OCI-LY3 (cell line): Measurements from ENCODE around the gene FAM8A1.

Experiments
- H2AFZ ChIP-seq: fragments of 200-600, 300-600 bp; shearing (Covaris generic); 2 replicates; pipeline ENCODE4 v1.6.0; 2014; ENCODE audit warnings: antibody characterized with exemption, low read depth, low read length
- H3K27ac ChIP-seq: fragments of 200-600, 300-600 bp; sonication (generic); 2 replicates; pipeline ENCODE4 v1.5.1; 2014; ENCODE audit warnings: mild to moderate bottlenecking, low read length, moderate library complexity, mixed read lengths
- H3K27me3 ChIP-seq: fragments of 200-600, 300-600 bp; sonication (generic); 2 replicates; pipeline ENCODE4 v1.6.1; 2014; ENCODE audit warnings: low read depth, low read length, mixed read lengths
- H3K36me3 ChIP-seq: fragments of 200-600, 300-600 bp; sonication (generic); replicated peaks from 2 replicates; pipeline ENCODE3; 2014; ENCODE audit warnings: low read depth, low read length, mixed read lengths
- H3K4me1 ChIP-seq: fragments of 300-600, 200-600 bp; sonication (generic); 2 replicates; pipeline ENCODE4 v1.6.1; 2014; ENCODE audit warnings: low read length, mixed read lengths
- H3K4me2 ChIP-seq: fragments of 200-600, 300-600 bp; sonication (generic); 2 replicates; pipeline ENCODE4 v1.6.1; 2014; ENCODE audit warnings: low read length, mixed read lengths
- H3K4me3 ChIP-seq: fragments of 300-600, 200-600 bp; sonication (generic); 2 replicates; pipeline ENCODE4 v1.5.1; 2014; ENCODE audit warnings: antibody characterized with exemption, mild to moderate bottlenecking, low read length, moderate library complexity
- H3K79me2 ChIP-seq: fragments of 300-600, 200-600 bp; shearing (Covaris generic); 2 replicates; pipeline ENCODE4 v1.6.1; 2014; ENCODE audit warnings: mild to moderate bottlenecking, low read length, mixed read lengths
- H3K9ac ChIP-seq: fragments of 300-600, 200-600 bp; shearing (Covaris generic); 2 replicates; pipeline ENCODE4 v1.6.0; 2014; ENCODE audit warnings: mild to moderate bottlenecking, low read length, moderate library complexity
- H3K9me3 ChIP-seq: fragments of 200-600, 300-600 bp; shearing (Covaris generic); 2 replicates; pipeline ENCODE4 v1.6.1; 2014; ENCODE audit warnings: low read length, mixed read lengths; ENCODE audit not compliant: insufficient read depth
- H4K20me1 ChIP-seq: fragments of 200-600, 300-600 bp; sonication (generic); 2 replicates; pipeline ENCODE4 v1.6.1; 2016; ENCODE audit warnings: low read length, mixed read lengths; ENCODE audit not compliant: insufficient read depth
- EZH2phosphoT487 ChIP-seq: fragments of 200-600 bp; shearing (Covaris generic); IDR thresholded peaks from 2 replicates; pipeline ENCODE4 v1.6.1; 2018; ENCODE audit warnings: antibody characterized with exemption, mixed run types, low read depth
- TF ChIP-seq, protein P1 (sequence below): fragments of 200-600, 300-600 bp; sonication (generic); IDR thresholded peaks from 2 replicates; pipeline ENCODE4 v1.5.1; 2014; ENCODE audit warnings: antibody characterized with exemption, low read length, low read depth

Gene FAM8A1

DNA sequence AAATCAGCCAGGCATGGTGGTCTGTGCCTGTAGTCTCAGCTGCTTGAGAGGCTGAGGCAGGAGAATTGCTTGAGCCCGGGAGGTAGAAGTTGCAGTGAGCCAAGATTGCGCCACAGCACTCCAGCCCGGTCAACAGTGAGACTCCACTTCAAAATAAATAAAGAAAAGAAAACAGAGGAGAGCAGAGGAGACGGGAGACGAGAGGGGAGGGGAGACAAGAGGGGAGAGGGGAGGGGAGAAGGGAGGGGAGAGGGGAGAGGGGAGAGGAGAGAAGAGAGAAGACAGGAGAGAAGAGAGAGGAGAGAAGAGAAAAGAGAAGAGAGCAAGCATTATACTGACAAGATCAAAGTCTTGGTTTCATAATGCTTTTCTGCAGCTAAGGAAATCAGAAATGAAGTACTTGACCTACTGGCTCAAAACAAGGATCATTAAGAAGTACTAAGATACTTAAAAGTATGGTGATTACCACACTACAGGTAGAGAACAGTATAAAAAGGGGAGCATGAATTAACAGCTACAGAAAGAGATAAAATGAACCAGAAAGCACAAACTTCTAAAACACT lies 30.5 kb downstream of the FAM8A1 start:
- Histone ChIP-seq H3K4me1 (no peaks in the 10 kb centered on the region), H3K79me2 (peaks cover 97% of the 10 kb centered on the region), H3K36me3 (peaks cover 50% of the 10 kb centered on the region), H3K9ac (no peak overlapping the region), H4K20me1 (peaks cover 27% of the 10 kb centered on the region), H3K4me2 (no peak overlapping the region), H3K9me3 (no peaks in the 10 kb centered on the region), H3K27me3 (no peaks in the 10 kb centered on the region), H3K4me3 (no peak overlapping the region), H3K27ac (no peak overlapping the region), H2AFZ (no peak overlapping the region)
- TF ChIP-seq, protein P1, sequence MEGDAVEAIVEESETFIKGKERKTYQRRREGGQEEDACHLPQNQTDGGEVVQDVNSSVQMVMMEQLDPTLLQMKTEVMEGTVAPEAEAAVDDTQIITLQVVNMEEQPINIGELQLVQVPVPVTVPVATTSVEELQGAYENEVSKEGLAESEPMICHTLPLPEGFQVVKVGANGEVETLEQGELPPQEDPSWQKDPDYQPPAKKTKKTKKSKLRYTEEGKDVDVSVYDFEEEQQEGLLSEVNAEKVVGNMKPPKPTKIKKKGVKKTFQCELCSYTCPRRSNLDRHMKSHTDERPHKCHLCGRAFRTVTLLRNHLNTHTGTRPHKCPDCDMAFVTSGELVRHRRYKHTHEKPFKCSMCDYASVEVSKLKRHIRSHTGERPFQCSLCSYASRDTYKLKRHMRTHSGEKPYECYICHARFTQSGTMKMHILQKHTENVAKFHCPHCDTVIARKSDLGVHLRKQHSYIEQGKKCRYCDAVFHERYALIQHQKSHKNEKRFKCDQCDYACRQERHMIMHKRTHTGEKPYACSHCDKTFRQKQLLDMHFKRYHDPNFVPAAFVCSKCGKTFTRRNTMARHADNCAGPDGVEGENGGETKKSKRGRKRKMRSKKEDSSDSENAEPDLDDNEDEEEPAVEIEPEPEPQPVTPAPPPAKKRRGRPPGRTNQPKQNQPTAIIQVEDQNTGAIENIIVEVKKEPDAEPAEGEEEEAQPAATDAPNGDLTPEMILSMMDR = no peak
- TF ChIP-seq EZH2phosphoT487 = no peak

DNA sequence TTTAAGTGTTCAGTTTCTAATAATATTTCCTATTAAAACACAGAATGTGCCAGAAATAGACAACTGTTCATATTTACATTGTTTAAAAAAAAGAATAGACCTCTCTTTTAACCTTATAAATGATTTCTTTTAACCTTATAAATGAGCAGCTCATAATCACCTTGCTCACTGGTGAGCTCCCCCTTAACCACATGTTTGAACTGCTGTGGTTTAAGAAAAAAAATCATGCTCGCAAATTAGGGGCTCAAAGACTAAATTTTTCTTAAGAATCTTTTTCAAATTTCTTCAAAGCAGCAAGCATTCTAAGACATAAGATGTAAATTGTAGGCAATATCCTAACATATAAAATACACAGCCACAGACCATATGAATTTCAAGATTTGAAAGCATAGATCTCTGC lies 32.8 kb downstream of the FAM8A1 start:
- no peaks in the 10 kb centered on the region for H3K4me1 ChIP-seq
- TF ChIP-seq EZH2phosphoT487 = no peak
- TF ChIP-seq, protein P1 = no peak
- no peak overlapping the region for H3K4me2 ChIP-seq
- peaks cover 25% of the 10 kb centered on the region for H4K20me1 ChIP-seq
- peaks cover 50% of the 10 kb centered on the region for H3K36me3 ChIP-seq
- H3K27ac ChIP-seq = no peak overlapping the region
- H2AFZ ChIP-seq = no peak overlapping the region
- peaks cover 97% of the 10 kb centered on the region for H3K79me2 ChIP-seq
- H3K9me3 ChIP-seq = no peaks in the 10 kb centered on the region
- no peak overlapping the region for H3K9ac ChIP-seq
- no peak overlapping the region for H3K4me3 ChIP-seq
- no peaks in the 10 kb centered on the region for H3K27me3 ChIP-seq

DNA sequence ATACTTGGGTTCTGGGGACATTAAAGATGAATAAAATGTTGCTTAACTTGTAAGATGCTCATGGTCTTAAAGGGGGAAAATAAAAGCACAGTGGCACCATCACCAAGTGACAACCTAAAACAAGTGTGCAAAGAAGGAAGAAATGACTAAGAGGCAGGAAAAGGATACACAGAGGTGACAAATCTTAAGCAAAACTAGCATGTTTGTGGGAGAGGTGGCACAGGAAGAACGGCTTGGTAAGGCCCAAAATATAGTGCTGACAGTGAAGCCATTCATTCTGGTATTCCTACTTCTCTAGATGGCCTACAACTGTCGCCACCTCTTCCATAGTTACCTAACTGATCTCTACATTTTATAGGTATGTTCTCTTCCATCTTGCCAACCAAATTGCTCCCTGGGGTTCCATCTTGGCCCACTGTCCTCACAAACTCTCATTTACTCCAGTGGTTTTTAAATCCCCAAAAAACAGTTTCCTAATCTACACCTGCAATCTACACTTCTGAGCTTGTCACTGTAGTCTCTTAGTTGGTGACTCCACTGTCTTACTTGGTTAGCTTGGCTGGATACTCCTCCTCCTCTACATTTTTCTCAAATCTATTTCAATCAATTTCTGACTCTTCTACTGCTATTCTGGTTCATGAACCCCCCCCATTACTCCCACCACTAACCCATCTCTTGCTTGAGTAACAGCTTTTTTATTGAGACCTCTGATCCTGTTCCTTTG lies 33.5 kb downstream of the FAM8A1 start:
- Histone ChIP-seq H3K9me3 (no peaks in the 10 kb centered on the region), H3K27me3 (no peaks in the 10 kb centered on the region), H3K4me2 (no peak overlapping the region), H3K4me1 (no peaks in the 10 kb centered on the region), H3K36me3 (peaks cover 51% of the 10 kb centered on the region), H3K27ac (no peak overlapping the region), H4K20me1 (peaks cover 25% of the 10 kb centered on the region), H3K4me3 (no peak overlapping the region), H3K79me2 (peaks cover 98% of the 10 kb centered on the region), H2AFZ (no peak overlapping the region), H3K9ac (no peak overlapping the region)
- no peak for TF ChIP-seq EZH2phosphoT487
- TF ChIP-seq, protein P1 = no peak

DNA sequence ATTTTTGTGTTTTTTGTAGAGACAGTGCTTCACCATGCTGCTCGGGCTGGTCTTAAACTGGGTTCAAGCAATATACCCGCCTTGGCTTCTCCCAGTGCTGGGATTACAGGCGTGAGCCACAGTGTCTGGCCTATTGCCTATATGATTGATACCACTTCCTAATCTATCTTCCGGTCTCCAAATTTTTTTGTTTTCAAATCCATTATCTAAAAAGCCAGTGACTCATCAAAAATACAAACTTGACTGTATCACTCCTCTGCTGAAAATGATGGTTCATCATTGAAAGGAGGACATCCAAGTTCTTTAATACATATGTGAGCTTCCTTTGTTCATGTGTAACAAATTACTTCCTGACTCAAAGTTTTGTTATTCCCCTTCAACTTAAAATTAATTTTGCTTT lies 35.5 kb downstream of the FAM8A1 start:
- H2AFZ ChIP-seq = no peak overlapping the region
- no peak overlapping the region for H3K4me3 ChIP-seq
- peaks cover 21% of the 10 kb centered on the region for H4K20me1 ChIP-seq
- H3K9ac ChIP-seq = no peak overlapping the region
- H3K79me2 ChIP-seq = peaks cover 91% of the 10 kb centered on the region
- H3K27ac ChIP-seq = no peak overlapping the region
- H3K36me3 ChIP-seq = peaks cover 55% of the 10 kb centered on the region
- no peak overlapping the region for H3K4me2 ChIP-seq
- TF ChIP-seq, protein P1 = no peak
- TF ChIP-seq EZH2phosphoT487 = no peak
- no peaks in the 10 kb centered on the region for H3K27me3 ChIP-seq
- H3K9me3 ChIP-seq = no peaks in the 10 kb centered on the region
- H3K4me1 ChIP-seq = no peaks in the 10 kb centered on the region
